GM12891 (cell line): ENCODE measurements around the gene RNF125.

Source experiments
- POLR2AphosphoS5 ChIP-seq: IDR thresholded peaks from 2 replicates; pipeline ENCODE4 v1.6.1; 2011; ENCODE audit warnings: low read depth, low read length, control low read depth
- TAF1 ChIP-seq: IDR thresholded peaks from 2 replicates; pipeline ENCODE4 v1.6.1; 2011; ENCODE audit warnings: low read depth, low read length, control low read depth

DNA sequence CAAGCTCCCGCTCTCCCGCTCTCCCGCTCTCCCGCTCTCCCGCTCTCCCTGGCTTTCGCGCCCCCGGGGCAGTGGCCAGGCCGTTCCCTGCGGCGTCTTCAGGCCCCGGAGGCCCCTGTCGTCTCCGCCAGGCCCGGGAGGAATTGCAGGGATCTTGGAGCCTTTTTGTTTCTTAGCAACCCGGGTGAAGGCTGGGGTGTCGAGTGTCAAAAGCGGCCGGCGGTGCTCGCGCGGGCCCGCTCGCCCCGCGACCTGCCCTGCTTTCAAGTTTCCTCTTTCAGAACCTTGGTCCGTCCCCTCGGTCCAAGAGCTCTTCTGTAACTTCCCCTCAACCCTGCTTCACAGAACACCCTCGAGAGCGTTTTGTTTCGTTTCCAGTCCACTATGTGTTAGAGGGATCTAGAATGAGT is 74.5 kb downstream of the RNF125 start:
- TF ChIP-seq POLR2AphosphoS5 (no peak), TAF1 (no peak)
